Hepatocyte (in vitro differentiated cells): ENCODE data around the gene HLA-DMB. TPM values are rescaled to one million over a fixed set of nuclear protein-coding genes. Genes with fewer than 3 reads are reported as not detected.

Experiments used
- DNase-seq: peaks from one replicate; pipeline ENCODE4 v3.0.0-alpha.2; 2016; ENCODE audit warnings: low spot score
- H2AFZ ChIP-seq: fragments of 200-600 bp; sonication (generic); 2 replicates; pipeline ENCODE4 v1.6.0; 2016; ENCODE audit warnings: antibody characterized with exemption, mild to moderate bottlenecking
- H3K27ac ChIP-seq: fragments of 200-600 bp; sonication (generic); 2 replicates; pipeline ENCODE4 v1.5.1; 2016; ENCODE audit warnings: mild to moderate bottlenecking
- H3K27me3 ChIP-seq: fragments of 200-600 bp; sonication (generic); 2 replicates; pipeline ENCODE4 v1.6.1; 2016
- H3K36me3 ChIP-seq: fragments of 200-600 bp; sonication (generic); replicated peaks from 2 replicates; pipeline ENCODE4 v1.5.1; 2016; ENCODE audit warnings: low read depth; ENCODE audit not compliant: insufficient read depth
- H3K4me1 ChIP-seq: fragments of 200-600 bp; sonication (generic); 2 replicates; pipeline ENCODE4 v1.5.1; 2016; ENCODE audit warnings: mild to moderate bottlenecking, moderate library complexity; ENCODE audit not compliant: insufficient read depth
- H3K4me2 ChIP-seq: fragments of 200-600 bp; sonication (generic); 2 replicates; pipeline ENCODE4 v1.6.0; 2016
- H3K4me3 ChIP-seq: fragments of 200-600 bp; sonication (generic); 2 replicates; pipeline ENCODE4 v1.5.1; 2016; ENCODE audit warnings: mild to moderate bottlenecking
- H3K79me2 ChIP-seq: fragments of 200-600 bp; sonication (generic); 2 replicates; pipeline ENCODE4 v1.6.0; 2017; ENCODE audit warnings: mild to moderate bottlenecking
- H3K9me2 ChIP-seq: fragments of 200-600 bp; sonication (generic); replicated peaks from 2 replicates; pipeline ENCODE4 v1.6.0; 2017; ENCODE audit warnings: mild to moderate bottlenecking; ENCODE audit not compliant: insufficient read depth
- H3K9me3 ChIP-seq: fragments of 200-600 bp; sonication (generic); 2 replicates; pipeline ENCODE4 v1.5.1; 2016; ENCODE audit warnings: low read depth, mild to moderate bottlenecking
- H4K20me1 ChIP-seq: fragments of 200-600 bp; sonication (generic); 2 replicates; pipeline ENCODE4 v1.6.0; 2016; ENCODE audit warnings: mild to moderate bottlenecking; ENCODE audit not compliant: insufficient read depth, poor library complexity, severe bottlenecking
- EZH2 ChIP-seq: fragments of 200-600 bp; sonication (generic); IDR thresholded peaks from 2 replicates; pipeline ENCODE4 v1.6.1; 2016; ENCODE audit warnings: antibody characterized with exemption, mild to moderate bottlenecking, borderline replicate concordance
- EZH2phosphoT487 ChIP-seq: fragments of 200-600 bp; sonication (generic); IDR thresholded peaks from one replicate; pipeline ENCODE4 v1.6.1; 2018; ENCODE audit warnings: antibody characterized with exemption, mild to moderate bottlenecking, low read depth, moderate library complexity; ENCODE audit not compliant: unreplicated experiment, severe bottlenecking
- WGBS: methylation state at CpG from one replicate; pipeline ENCODE4 v1.1.6; 2016; ENCODE audit warnings: low lambda C conversion rate; ENCODE audit errors: missing lambda C conversion rate; 5-methylcytosine and 5-hydroxymethylcytosine counted together
- polyA plus RNA-seq: library from polyadenylated mRNA; unstranded; fragments of >200 nt; fragmentation: Nextera tagmentation; extraction: Ambion mirVana; gene quantifications from 2 replicates; pipeline ENCODE4 v1.2.1, GENCODE V29; 2016
- total RNA-seq: library from RNA; depleted of rRNA; stranded (reverse); fragments of >200 nt; gene quantifications from 2 replicates; pipeline ENCODE4 v1.2.3, GENCODE V29; 2014
- TF ChIP-seq, protein P1 (sequence below): fragments of 200-600 bp; sonication (generic); IDR thresholded peaks from 2 replicates; pipeline ENCODE4 v1.5.1; 2016; ENCODE audit warnings: antibody characterized with exemption, mild to moderate bottlenecking; ENCODE audit not compliant: poor library complexity

The HLA-DMB gene
- total and polyA plus RNA-seq, 2 experiments from 2014 or later = 1.00 to 1.7 TPM

DNA sequence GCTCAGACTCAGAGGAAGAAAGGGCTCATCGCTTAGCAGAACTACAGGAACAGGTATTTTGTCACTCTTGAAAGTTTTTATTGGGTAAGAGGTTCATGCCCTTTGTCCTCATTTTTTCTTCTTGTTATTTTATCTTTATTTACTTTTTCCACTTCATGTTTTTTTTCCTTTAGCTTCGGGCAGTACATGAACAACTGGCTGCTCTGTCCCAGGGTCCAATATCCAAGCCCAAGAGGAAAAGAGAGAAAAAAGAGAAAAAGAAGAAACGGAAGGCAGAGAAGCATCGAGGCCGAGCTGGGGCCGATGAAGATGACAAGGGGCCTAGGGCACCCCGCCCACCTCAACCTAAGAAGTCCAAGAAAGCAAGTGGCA is 37.1 kb upstream of the HLA-DMB start:
- Histone ChIP-seq H3K9me2 (no peaks in the 10 kb centered on the region), H3K36me3 (peaks cover 11% of the 10 kb centered on the region), H3K4me1 (peaks cover 55% of the 10 kb centered on the region), H3K9me3 (no peaks in the 10 kb centered on the region), H2AFZ (no peak overlapping the region), H3K27ac (peak overlapping the region; percentile 24), H3K4me2 (peak overlapping the region; percentile 58), H3K4me3 (no peak overlapping the region), H3K79me2 (peaks cover 76% of the 10 kb centered on the region), H3K27me3 (no peaks in the 10 kb centered on the region), H4K20me1 (peaks cover 96% of the 10 kb centered on the region)
- no peak for DNase-seq
- 72% methylated on average over 7 of the region's 7 CpGs for WGBS
- TF ChIP-seq EZH2 (no peak), EZH2phosphoT487 (no peak)
- TF ChIP-seq, protein P1, sequence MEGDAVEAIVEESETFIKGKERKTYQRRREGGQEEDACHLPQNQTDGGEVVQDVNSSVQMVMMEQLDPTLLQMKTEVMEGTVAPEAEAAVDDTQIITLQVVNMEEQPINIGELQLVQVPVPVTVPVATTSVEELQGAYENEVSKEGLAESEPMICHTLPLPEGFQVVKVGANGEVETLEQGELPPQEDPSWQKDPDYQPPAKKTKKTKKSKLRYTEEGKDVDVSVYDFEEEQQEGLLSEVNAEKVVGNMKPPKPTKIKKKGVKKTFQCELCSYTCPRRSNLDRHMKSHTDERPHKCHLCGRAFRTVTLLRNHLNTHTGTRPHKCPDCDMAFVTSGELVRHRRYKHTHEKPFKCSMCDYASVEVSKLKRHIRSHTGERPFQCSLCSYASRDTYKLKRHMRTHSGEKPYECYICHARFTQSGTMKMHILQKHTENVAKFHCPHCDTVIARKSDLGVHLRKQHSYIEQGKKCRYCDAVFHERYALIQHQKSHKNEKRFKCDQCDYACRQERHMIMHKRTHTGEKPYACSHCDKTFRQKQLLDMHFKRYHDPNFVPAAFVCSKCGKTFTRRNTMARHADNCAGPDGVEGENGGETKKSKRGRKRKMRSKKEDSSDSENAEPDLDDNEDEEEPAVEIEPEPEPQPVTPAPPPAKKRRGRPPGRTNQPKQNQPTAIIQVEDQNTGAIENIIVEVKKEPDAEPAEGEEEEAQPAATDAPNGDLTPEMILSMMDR = no peak

DNA sequence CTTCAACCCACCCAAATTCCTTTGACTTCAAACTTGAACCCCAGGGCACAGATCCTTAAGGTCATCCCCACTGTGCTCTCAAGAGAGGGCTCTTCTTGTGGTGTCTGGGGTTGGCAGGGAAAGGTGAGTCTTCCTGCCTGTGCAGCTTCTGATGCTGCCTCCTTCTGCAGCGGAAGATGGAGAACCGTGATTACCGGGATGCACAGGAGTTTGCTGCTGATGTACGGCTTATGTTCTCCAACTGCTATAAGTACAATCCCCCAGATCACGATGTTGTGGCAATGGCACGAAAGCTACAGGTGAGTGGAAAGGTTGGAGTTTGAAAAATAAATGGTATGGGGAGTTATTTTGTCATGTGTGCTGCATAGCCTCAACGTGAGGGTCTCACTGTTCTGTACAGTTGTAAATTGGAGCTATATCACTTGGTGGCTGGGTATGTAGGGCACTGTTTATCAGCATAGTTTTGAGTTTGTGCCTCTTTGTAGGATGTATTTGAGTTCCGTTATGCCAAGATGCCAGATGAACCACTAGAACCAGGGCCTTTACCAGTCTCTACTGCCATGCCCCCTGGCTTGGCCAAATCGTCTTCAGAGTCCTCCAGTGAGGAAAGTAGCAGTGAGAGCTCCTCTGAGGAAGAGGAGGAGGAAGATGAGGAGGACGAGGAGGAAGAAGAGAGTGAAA is 36.6 kb upstream of the HLA-DMB start:
- Histone ChIP-seq H3K27ac (peak overlapping the region; percentile 24), H3K4me3 (no peak overlapping the region), H3K27me3 (no peaks in the 10 kb centered on the region), H3K9me3 (no peaks in the 10 kb centered on the region), H3K79me2 (peaks cover 81% of the 10 kb centered on the region), H3K4me2 (peak overlapping the region; percentile 58), H2AFZ (no peak overlapping the region), H3K9me2 (no peaks in the 10 kb centered on the region), H3K36me3 (peaks cover 11% of the 10 kb centered on the region), H3K4me1 (peaks cover 50% of the 10 kb centered on the region), H4K20me1 (peaks cover 97% of the 10 kb centered on the region)
- no peak for DNase-seq
- TF ChIP-seq, protein P1 = no peak
- no peak for TF ChIP-seq EZH2
- TF ChIP-seq EZH2phosphoT487 = no peak
- 81% methylated on average over 10 of the region's 10 CpGs for WGBS

DNA sequence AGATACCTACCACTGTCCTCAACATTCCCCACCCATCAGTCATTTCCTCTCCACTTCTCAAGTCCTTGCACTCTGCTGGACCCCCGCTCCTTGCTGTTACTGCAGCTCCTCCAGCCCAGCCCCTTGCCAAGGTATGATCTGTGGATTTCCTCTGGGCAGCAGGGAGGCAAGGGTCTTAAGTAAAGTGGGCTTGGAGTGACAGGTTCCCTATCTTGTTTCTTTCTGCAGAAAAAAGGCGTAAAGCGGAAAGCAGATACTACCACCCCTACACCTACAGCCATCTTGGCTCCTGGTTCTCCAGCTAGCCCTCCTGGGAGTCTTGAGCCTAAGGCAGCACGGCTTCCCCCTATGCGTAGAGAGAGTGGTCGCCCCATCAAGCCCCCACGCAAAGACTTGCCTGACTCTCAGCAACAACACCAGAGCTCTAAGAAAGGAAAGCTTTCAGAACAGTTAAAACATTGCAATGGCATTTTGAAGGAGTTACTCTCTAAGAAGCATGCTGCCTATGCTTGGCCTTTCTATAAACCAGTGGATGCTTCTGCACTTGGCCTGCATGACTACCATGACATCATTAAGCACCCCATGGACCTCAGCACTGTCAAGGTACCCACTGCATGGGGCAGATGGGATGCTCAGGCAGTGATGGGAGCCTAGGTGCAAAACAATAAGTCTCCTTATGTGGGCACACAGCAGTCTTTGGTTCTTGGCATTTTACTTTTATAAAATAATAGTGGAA is 35.7 kb upstream of the HLA-DMB start:
- H3K27ac ChIP-seq = no peak overlapping the region
- peaks cover 11% of the 10 kb centered on the region for H3K36me3 ChIP-seq
- peaks cover 92% of the 10 kb centered on the region for H4K20me1 ChIP-seq
- H2AFZ ChIP-seq = no peak overlapping the region
- peak overlapping the region; percentile 92 for H3K4me2 ChIP-seq
- H3K79me2 ChIP-seq = peaks cover 84% of the 10 kb centered on the region
- no peaks in the 10 kb centered on the region for H3K9me3 ChIP-seq
- TF ChIP-seq EZH2phosphoT487 (no peak), EZH2 (no peak)
- TF ChIP-seq, protein P1 = no peak
- peaks cover 41% of the 10 kb centered on the region for H3K4me1 ChIP-seq
- 90% methylated on average over 7 of the region's 7 CpGs for WGBS
- H3K27me3 ChIP-seq = no peaks in the 10 kb centered on the region
- no peak for DNase-seq
- H3K4me3 ChIP-seq = no peak overlapping the region
- no peaks in the 10 kb centered on the region for H3K9me2 ChIP-seq
